Adipose tissue (tissue), 3 donors: Measurements from ENCODE around the gene IL20RB. TPM values are rescaled to one million over a fixed set of nuclear protein-coding genes. Genes with fewer than 3 reads are reported as not detected.

Source experiments
- H3K27ac ChIP-seq: one replicate; pipeline ENCODE4 v1.5.1; 2013; ENCODE audit warnings: low read depth, low read length
- WGBS, 3 donors: extraction: QIAGEN DNeasy Blood & Tissue Kit; methylation state at CpG; one replicate each; pipeline ENCODE4 v1.1.7; 2013; 5-methylcytosine and 5-hydroxymethylcytosine counted together
- polyA plus RNA-seq, 3 donors: library from polyadenylated mRNA; stranded (reverse); fragments of 200-250 nt; gene quantifications; one replicate each; pipeline ENCODE4 v1.2.3, GENCODE V29; 2013
- donor health status: healthy with polysubstance abuse.
- donor health status: Bipolar disorder and iron deficiency.
- donor health status: healthy.

Gene IL20RB
- polyA plus RNA-seq: 1 to 10 TPM in 2 of 3 donors, under 1 TPM in 1; 0.30 to 1.9 (median 1.2) TPM

GRCh38 chr3:136957751-136958288, at the start of gene IL20RB:
IL20RB (plus strand) TSS chr3:136957983; CDS start chr3:136958114, 131 bp downstream.
- 77 to 94% (median 82%) methylated on average over 7 of the region's 7 CpGs for WGBS, 3 donors
- H3K27ac ChIP-seq: no peak within 1 kb of the TSS

GRCh38 chr3:136908297-136908696, 49.5 kb upstream of the IL20RB start:
- no peak overlapping the region for H3K27ac ChIP-seq
- WGBS, 3 donors: 94 to 98% (median 97%) methylated on average over 2 of the region's 2 CpGs

GRCh38 chr3:136909187-136909586, 48.6 kb upstream of the IL20RB start:
- whole genome bisulfite sequencing, 3 donors: 66 to 71% (median 71%) methylated on average over 4 of the region's 4 CpGs
- no peak overlapping the region for H3K27ac ChIP-seq

- H3K27ac ChIP-seq: no peak overlapping the region
- WGBS, 3 donors: 97 to 99% (median 97%) methylated on average over 2 of the region's 2 CpGs
These were observed 47.1 kb upstream of the IL20RB start for GRCh38 chr3:136910697-136911096.

- no peak overlapping the region for H3K27ac ChIP-seq
- 100% methylated on average over 1 of the region's 1 CpG for WGBS, 3 donors
These were observed 44.6 kb upstream of the IL20RB start for GRCh38 chr3:136913168-136913567.

- H3K27ac ChIP-seq: no peak overlapping the region
- WGBS, 3 donors: 72 to 91% (median 79%) methylated on average over 3 of the region's 3 CpGs
These were observed 43.0 kb upstream of the IL20RB start for GRCh38 chr3:136914739-136915138.

- WGBS, 3 donors: 94 to 100% (median 95%) methylated on average over 1 of the region's 1 CpG
- H3K27ac ChIP-seq: no peak overlapping the region
These were observed 41.6 kb upstream of the IL20RB start for GRCh38 chr3:136916223-136916622.

GRCh38 chr3:136919799-136920580, 37.8 kb upstream of the IL20RB start:
- 37 to 79% (median 41%) methylated on average over 1 of the region's 1 CpG for WGBS, 3 donors
- no peak overlapping the region for H3K27ac ChIP-seq

- 91 to 96% (median 92%) methylated on average over 4 of the region's 4 CpGs for WGBS, 3 donors
These were observed 36.7 kb upstream of the IL20RB start for GRCh38 chr3:136920904-136921611.

GRCh38 chr3:136925425-136926190, 32.2 kb upstream of the IL20RB start:
- 59 to 65% (median 59%) methylated on average over 7 of the region's 7 CpGs for WGBS, 3 donors
- H3K27ac ChIP-seq: no peak overlapping the region

More at GRCh38 chr3:136920904-136921611, 36.7 kb upstream of the IL20RB start:
- H3K27ac ChIP-seq: no peak overlapping the region

GRCh38 chr3:136928240-136928639, 29.5 kb upstream of the IL20RB start:
- no peak overlapping the region for H3K27ac ChIP-seq

- no peak overlapping the region for H3K27ac ChIP-seq
- WGBS, 3 donors: 24 to 28% (median 27%) methylated on average over 4 of the region's 4 CpGs
These were observed 27.7 kb upstream of the IL20RB start for GRCh38 chr3:136929977-136930670.

- no peak overlapping the region for H3K27ac ChIP-seq
- WGBS, 3 donors: 81 to 97% (median 89%) methylated on average over 4 of the region's 4 CpGs
These were observed 26.2 kb upstream of the IL20RB start for GRCh38 chr3:136931606-136932005.

- WGBS, 3 donors: 70 to 94% (median 78%) methylated on average over 1 of the region's 1 CpG
- no peak overlapping the region for H3K27ac ChIP-seq
These were observed 25.3 kb upstream of the IL20RB start for GRCh38 chr3:136932523-136932922.

GRCh38 chr3:136932978-136933772, 24.6 kb upstream of the IL20RB start:
- WGBS, 3 donors: 66 to 79% (median 73%) methylated on average over 1 of the region's 1 CpG
- H3K27ac ChIP-seq: no peak overlapping the region

- H3K27ac ChIP-seq: no peak overlapping the region
- WGBS, 3 donors: 100% methylated on average over 1 of the region's 1 CpG
These were observed 20.6 kb upstream of the IL20RB start for GRCh38 chr3:136937175-136937574.

- WGBS, 3 donors: 40 to 68% (median 44%) methylated on average over 2 of the region's 2 CpGs
- H3K27ac ChIP-seq: no peak overlapping the region
These were observed 19.9 kb upstream of the IL20RB start for GRCh38 chr3:136937851-136938250.

GRCh38 chr3:136938334-136938733, 19.4 kb upstream of the IL20RB start:
- H3K27ac ChIP-seq: no peak overlapping the region
